Putamen (tissue), 1 donor: Measurements from ENCODE around the gene ATP11A.

Experiments used
- DNase-seq: peaks from one replicate; pipeline ENCODE4 v3.0.0-alpha.2; 2016; ENCODE audit warnings: low spot score

ATP11A gene

DNA sequence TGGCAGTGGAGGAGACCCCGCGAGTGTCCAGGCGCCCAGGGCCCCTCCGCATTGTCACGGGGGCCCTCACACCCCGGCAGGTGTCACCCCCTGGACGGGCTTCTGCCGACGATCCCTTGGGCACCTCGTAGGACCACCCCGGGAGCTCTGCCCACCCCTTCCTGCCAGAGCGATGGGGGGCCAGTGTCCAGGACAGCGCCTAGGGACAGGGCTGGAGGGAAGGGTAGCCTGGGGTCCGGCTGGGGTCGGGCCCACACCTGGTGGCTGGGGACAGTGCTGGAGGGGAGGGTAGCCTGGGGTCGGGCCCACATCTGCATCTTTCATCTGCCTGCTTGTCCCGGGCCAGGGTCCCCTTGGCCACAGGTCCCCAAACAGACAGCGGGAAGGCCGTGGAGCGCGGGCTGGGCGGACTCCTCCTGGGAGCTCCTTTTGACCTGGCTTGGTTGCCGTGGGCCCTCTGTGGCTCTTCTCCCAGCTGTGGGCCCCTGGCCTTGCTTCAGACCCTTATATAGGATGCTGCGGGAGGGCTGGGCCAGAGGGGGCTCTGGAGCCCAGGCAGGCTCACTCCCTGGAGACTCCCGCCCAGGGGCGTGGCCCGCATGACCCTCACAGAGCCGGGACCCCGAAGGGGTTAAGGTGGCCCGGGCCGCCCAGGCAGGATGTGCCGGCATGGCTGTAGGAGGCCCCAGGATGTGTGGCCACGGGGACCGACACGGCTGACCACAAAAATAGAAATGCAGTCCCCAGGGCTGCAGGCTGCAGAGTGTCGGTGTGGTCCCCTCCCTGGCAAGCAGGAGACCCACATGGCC, 205.0 kb downstream of the ATP11A start:
- no peak for DNase-seq

DNA sequence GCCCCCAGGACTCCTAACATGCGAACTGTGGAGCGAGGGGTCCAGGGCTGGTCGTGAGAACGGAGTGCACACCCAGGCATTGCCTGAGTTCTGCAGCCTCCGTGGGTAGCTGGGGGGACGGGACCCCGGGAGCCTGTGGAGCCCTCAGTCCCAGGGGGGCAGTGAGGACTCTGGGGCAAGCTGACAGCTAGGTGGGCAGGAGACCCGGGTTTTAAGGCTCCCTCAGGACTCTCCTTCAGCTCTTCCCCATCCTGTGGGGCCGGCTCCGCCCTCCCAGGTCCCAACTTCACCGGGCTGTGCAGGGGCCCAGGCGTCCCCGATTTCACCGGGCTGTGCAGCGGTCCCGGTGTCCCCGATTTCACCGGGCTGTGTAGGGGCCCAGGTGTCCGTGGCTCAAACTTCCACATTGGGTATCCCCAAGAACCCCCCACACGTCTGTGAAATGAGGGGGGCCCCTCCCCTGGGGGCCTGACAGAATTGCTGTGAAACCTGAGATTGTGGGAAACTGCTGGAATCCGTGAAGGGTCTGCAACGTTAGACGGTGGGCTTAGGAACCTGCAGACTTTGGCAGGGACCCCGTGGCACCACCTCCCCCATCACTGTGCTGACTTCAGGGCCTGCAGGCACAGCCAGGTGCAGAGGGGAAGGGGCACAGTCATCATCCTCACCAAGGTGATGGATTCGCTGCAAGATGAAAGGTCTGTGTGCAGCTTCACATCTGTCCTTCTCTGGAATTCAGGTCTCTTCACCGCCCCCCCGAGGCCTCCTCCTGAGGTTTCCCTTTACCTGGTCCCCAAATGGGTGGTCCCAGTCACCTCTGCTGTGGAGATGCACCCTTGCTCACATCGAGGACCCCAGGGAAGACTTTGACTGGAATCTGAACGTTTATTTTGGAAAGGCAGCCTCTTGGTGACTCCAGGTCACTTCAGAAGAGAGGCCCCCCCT, 206.0 kb downstream of the ATP11A start:
- no peak for DNase-seq

DNA sequence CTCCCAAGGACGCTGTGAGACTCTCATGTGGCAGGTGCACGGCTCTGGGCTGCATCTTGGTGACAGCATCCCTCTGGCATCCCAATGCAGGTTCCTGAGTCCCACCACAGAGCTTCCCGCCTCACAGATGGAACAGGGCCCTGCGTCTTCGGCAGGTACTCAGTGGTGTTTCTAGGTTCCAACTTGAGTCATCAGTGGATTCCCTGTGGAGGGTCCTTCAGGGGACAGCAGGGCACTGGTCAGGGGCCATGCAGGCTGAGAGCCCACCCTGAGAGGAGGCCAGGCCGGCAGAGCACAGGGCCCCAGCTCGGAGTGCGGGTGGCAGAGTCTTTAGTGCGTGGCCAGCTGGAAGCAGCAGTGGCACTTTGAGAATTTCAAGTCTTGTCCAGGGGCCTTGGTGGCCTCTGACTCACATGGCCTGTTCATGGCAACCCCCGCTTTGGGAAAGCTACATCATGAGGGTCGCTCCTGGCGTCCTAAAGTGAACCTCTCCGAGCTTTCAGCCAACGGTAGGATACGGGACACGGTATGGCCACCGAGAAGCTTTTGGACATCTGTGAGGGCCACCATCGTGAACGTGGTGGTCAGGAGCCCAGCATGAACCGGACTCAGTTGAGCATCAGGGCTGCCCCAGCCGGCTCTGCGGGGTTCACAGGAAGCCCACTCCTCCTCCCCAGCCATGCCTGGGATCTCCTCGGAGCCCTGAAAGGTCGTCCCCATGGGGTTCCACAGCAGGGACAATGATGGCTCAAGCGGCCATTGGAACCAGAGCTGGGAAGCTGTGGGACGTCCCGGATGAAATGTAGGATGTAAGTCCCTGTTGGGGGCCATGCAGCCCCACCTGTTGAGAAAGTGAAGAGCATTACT, 207.1 kb downstream of the ATP11A start:
- DNase-seq, result no peak

DNA sequence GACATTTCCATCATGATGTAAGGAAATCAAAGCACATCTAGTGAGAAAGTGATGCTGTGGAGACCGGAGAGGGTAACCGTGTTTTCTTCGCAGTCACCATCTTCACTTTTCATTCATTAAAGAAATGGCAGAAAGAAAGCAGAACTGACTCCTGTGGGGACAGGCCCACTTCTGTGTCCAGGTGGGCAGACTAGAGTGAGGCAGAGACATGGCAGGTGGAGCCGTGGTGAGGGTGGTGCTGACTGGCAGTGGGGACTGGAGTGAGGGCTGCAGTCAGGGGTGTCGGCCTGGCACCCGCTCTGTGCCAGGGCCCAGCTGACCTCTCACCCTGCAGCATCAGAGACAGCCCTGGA, 207.7 kb downstream of the ATP11A start:
- no peak for DNase-seq

DNA sequence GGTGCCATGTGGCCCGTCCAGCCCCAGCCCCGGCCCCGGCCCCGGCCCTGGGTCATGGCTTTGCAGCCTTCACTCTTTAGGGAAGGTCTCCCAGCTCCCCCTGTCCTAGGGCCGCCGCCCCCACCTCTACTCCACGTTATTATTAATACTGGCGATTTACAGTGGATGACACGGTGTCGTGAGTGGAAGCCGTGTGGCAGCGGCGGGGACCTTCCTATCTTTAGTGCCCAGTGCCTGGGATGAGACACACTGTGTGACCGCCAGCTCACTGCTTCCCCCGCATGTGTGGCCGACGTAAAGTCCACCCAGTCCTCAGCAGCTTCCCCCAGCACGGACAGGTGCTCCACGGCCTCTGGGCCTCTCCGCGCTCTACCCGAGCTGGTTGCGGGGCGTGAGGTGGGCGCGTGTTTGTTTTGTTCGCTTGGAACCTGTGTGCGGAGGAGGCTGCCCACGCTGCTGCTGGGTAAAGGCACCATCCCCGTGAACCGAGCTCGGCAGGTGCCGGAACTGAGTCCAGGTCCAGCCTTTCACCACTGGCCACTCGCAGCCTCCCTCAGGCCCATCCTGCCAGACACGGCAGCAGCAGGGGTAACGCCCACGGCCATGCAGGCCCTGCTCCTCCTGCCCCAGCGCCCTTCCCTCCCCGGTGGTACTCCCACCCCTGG, 208.2 kb downstream of the ATP11A start:
- no peak for DNase-seq

DNA sequence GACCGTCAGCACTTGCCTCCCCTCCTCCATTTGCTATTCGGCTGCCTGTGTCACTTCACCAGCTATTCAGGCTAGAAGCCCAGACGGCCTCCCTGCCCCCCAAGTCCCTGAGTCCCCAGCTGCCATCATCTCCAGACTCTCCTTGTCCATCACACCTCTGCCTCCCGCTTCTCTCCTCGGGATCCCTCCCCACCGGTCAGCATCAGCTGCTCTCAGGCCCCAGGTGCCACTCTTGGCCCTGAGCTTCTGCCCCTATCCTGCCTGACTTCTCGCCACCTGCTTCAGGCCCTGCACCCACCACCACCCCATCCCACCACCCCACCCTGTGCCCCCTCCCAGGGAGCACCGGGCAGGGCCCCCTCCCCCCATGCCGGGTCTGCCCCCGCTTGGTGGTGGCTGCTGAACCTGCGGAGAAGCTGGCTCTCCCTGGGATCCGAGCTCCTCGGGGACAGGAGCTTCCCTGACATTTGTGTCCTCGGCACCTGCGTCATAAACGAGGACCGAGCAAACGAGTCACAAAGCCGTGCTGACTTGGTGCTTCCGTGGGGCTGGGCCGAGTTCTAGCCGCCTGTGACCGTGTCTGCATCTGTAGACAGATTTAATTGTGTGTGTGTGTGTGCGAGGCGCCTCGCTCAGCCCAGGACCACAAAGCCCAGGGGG, 208.9 kb downstream of the ATP11A start:
- no peak for DNase-seq

DNA sequence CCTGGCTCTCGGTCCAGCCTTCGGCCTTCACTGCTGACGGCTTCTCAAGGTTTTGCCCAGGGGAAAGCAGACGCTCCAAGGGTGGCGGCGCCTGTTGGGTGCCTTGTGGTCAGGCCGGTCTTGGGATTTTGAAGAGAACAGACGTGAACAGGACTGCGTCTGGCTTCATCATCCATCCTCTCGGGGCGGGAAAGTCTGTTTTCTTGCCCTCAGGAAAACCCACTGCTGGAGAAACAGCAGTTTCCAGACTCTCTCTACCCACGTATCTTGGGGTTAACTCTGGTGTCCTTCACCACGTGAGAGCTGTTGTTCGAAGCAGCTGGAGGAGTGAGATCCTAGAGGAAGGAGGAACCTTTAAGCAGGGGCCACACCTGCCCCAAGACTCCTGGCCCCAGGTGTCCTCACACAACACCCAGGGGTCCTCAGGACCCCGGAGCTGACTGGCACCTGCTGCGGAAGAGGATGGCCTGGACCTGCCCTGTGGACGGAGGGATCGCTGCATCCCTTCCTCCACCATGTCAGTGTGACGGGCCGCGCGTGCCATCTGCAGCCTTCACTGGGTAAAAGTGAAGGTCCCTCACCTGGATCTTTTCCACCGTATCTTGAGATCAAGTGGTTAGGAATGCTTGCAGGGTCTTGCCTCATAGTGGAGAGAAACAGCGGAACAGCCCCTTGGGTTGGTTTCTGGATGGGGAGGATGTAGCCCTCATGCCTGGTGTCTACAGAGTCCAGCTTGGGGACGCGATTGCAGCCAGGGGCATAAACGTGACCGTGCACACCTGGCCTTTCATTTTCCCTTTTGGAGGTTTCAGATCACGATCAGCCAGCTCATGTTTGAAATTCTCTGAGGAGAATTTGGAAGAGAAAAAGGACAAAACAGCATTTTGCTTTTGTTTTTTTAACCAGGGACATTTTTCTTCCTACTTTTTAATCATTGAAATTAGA, 209.7 kb downstream of the ATP11A start:
- DNase-seq, result no peak

DNA sequence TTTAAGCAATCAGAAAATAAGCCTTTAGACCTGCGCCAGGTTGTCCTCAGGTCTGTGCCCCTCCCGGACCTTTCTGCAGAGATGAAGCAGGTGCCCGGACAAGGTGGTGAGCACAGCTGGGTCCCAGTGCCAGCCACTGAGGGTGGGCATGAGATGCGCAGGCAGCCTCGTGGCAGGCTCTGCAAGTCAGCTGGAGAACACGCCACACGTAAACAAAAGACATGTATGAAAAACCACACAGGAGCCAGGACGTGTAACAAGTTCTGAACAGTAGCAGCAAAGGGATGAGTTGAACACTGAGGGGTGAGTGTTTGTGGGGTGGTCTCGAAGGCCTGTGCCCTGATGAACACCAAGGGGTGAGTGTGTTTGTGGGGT, 210.4 kb downstream of the ATP11A start:
- DNase-seq, result no peak

DNA sequence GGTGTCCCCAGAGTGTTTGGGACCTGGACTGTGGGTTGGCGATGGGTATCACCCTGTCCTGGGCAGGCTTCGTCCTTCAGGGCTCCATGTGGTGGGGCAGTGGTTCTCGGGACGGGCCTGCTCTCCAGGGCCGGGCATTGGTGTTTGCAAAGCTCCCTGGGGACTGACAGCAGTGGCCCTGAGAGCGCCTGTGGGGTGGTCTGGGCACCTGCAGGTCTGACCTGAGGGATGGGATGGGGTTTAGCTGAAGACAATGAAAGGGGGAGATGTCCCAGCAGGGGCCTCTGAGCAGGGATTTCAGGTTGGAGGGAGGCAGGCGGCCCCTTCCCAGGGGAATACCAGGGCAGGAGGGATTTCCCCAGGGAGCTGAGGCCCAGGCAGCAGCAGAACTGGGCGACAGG, 210.9 kb downstream of the ATP11A start:
- no peak for DNase-seq

DNA sequence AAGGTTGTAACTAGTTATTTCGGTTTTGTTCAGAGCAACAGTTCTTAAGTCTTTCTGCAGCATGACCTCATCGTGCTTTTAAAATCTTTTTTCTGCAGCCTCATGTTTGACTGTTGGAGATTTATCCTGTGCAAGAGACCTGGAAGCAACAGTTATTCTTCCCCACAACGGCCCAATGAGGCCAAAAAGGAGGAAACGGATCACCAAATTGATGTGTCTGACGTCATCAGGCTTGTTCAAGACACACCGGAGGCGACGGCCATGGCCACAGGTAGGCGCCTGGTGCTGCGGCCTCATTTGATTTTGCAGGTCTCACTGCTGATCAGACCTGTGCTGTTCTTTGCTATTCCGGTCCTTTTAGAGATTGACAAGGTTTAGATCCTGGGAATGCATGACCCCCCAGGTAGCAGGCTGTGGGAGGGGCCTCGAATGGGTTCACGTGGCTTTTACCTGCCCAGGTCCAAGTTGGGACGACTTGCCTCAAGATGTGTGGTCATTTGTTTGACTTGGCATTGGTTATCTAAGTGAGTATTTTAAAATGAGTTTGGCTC, 212.3 kb downstream of the ATP11A start:
- no peak for DNase-seq

DNA sequence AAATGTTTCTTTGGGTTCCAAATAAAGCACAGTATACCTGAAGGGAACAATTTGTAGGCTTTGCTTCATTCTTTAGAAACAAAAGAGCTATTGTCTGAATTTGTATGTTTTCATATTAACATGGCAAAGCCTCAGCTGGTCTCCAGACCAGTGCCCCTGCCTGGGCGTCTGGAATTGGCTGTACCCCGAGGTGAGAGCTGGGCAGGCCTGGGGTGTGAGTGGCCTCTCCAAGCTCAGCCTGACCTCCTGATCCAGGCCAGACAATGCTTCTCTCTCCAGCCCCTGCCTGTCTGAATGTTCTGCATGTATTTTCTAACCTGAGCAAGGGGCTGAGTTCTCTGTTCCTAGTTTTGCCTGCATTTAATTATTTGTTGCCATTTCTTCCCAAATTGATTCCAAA, 212.8 kb downstream of the ATP11A start:
- DNase-seq, result no peak

DNA sequence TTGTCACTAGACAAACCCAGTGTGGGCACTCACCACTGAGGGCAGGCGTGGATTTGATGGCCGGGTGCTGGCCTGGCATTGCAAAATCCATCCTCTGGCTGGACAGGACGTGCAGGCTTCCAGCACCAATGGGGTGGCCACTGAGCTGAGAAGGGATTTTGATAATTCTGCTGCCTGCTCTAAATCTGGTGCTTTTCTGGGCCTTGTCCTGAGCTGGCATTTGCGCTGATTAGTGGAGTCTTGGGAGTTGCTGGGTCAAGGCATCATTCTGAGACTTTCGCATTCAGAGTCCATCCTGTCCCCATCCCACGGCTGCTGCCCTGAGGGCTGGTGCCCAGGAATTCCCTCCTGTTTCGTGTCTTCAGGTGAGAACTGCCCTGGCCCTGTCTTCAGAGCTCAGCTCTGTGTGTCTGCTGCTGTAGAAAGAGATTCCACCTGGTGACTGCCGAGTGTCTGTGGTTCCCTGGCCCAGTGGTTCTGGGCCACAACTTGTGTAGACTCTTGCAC, 213.3 kb downstream of the ATP11A start:
- DNase-seq, result no peak

DNA sequence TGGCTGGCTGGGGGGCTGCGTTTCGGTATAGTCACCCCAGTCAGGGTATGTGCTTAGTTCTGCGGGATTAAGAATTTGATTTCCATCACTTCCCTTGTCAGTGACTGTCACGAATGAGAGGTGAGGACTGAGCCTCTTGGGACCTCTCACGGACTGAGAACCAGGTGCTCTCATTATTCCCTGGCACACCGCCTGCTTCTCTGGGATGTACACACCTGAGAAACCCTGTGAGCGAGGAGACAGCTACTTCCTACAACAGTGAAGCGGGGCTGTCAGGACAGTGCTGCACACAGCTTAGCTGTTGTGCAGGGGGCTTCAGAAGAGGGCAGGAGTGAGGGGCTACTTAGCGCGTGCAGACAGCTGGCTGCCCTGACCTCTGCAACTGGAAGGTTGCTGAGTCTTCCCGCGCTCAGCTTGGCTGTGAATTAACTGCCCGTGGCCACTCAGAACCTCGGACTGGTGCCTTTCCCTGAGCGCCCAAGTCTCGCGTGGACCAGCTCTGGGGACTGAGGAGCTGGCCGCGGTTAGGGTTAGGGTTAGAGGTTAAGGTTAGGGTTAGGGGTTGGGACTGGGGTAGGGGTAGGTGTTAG, 213.9 kb downstream of the ATP11A start:
- DNase-seq, result no peak

DNA sequence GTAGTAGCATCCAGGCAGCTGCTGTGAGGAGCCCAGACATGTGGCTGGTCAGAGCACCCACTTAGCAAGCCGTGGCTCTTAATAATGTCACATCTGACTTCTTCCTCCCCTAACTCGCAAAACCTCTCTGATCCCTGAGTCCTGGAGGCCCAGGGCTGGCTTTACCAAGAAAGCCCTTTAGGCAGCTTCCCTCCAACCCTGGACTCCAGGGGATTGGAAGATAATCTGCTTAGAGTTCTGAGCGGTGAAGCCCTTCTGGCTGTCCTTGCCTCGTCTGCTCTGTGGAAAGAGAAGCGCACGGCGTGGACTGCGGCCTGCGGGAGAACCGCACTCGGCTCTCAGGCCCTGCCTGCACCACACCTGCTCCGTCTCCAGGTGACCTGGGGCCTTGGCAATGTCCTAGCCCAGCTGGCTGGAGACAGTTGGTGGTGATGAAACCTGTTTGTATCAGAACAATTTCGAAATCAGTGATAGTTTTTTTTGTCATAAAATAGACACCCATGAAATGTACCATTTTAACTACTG, 214.7 kb downstream of the ATP11A start:
- DNase-seq, result no peak

DNA sequence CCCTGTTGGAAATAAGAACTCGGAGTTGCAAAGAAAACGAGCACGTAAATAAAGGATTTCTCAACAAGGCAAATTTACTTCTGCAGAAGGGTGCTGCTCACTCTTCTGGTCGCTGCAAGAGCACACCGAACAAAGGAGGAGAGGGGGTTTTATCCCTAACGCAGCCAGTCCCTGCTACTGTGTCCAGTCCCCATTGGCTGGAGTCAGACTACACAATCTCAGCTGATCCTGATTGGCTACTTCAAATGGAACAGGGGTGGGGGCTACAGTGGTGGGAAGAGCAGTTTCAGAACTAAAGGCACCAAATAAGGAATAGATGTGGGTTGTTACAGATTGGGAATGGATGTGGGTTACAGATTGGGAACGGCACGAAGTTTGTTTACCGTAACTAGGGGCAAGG, 215.2 kb downstream of the ATP11A start:
- DNase-seq, result no peak

DNA sequence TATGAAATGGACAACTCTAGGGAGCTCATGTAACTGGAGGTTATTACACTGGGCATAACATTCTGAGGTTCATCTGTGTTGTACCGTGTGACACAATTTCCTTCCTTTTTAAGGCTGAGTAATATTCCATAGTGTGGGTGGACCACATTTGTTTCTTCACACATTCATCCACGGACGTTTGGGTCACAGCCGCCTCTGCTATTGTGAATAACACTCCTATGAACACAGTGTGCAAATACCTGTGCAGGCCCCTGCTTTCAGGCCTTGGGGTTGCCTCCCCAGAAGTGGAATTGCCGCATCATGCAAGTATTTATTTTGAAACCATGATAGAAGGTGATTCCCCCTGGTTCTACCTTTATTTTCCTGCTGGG, 215.8 kb downstream of the ATP11A start:
- DNase-seq, result no peak

DNA sequence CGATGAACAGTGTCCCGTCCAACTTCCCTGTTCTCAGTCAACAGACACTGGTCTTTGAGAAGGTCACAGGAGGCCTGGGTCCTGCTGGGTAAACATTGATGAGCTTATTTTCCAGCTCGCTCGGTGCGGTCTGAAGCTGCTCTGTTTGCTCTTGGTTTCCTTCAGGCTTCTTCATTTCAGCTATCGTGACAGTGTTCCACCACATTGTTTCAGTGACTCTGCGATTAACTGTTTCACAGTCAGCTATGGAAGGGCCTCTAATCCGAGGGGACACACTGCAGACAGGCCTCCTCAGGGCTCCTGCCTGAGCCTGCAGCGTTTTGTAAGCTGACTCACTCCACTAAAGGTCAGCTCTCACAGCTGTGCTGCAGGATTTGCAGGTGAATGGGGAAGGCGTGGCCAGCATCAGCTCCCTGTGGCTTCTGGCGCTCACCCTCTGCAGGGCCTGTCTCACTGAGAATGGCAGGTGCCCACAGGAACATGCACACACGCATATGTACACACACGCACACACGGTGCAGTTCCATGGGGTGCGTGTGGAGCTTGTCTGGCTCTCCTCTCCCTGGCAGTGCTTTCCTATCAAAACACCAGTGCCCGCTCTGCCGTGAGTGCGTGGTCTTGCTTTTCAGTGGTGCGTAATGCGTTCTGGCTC, 216.3 kb downstream of the ATP11A start:
- DNase-seq, result no peak

DNA sequence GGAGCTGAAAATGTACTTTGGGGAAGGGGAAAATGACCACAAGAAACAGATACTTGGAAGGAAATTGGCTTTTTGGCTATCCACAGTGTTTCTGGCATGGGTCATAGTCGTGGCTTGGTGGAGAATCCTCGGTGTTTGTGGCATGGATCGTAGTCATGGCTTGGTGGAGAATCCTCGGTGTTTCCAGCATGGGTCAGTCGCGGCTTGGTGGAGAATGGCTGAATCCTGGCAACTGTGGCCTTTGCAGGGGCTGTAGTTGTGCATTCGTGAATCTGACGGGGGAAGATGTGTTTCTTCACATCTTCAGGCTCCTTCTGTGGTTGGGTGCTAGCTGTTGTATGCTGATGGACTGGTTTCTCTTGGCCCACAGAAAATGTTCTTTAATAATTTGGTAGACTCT, 217.4 kb downstream of the ATP11A start:
- DNase-seq, result no peak
